H1 (cell line): ENCODE measurements around the gene EPM2A. TPM values are rescaled to one million over a fixed set of nuclear protein-coding genes. Genes with fewer than 3 reads are reported as not detected.

Source experiments
- CTCF ChIA-PET: fragments of 300-600 bp; sonication (Branson Sonifier 250); formaldehyde crosslinking; loops from one replicate; lab custom pipeline; 2021; ENCODE audit not compliant: partially characterized antibody; lab: Charles Lee
- POLR2A ChIA-PET: fragments of 300-600 bp; sonication (Branson Sonifier 250); formaldehyde crosslinking; loops from one replicate; lab custom pipeline; 2021; ENCODE audit warnings: inconsistent platforms; ENCODE audit not compliant: partially characterized antibody; lab: Charles Lee
- DNase-seq, 2 experiments: peaks; one replicate each; pipeline versions ENCODE4 v3.0.0 to v3.0.0-alpha.2; 2010 to 2022; ENCODE audit warnings: low spot score in 2 of 2, low read depth in 1 of 2, mixed read lengths in 1 of 2
- FAIRE-seq: peaks from 2 replicates; lab custom pipeline; 2011; peaks lifted over from hg19 to GRCh38; lab: Jason Lieb, UNC
- H2AFZ ChIP-seq: 2 replicates; pipeline ENCODE4 v1.8.1; 2012; ENCODE audit warnings: low read length, inconsistent platforms
- H2AK5ac ChIP-seq: 2 replicates; pipeline ENCODE4 v1.6.1; 2013; ENCODE audit warnings: low read depth, low read length
- H2BK120ac ChIP-seq: replicated peaks from 2 replicates; pipeline ENCODE3; 2013; ENCODE audit warnings: low read depth, low read length, inconsistent platforms
- H2BK12ac ChIP-seq: 2 replicates; pipeline ENCODE4 v1.6.1; 2013; ENCODE audit warnings: low read depth, low read length
- H2BK15ac ChIP-seq: 2 replicates; pipeline ENCODE4 v1.6.1; 2013; ENCODE audit warnings: low read length
- H2BK20ac ChIP-seq: 2 replicates; pipeline ENCODE4 v1.6.1; 2013; ENCODE audit warnings: low read length
- H2BK5ac ChIP-seq: 2 replicates; pipeline ENCODE4 v1.6.1; 2013; ENCODE audit warnings: low read depth, low read length
- H3K14ac ChIP-seq: 2 replicates; pipeline ENCODE4 v1.6.1; 2013; ENCODE audit warnings: inconsistent platforms; ENCODE audit not compliant: insufficient read length
- H3K18ac ChIP-seq: 2 replicates; pipeline ENCODE4 v1.6.1; 2013; ENCODE audit warnings: low read length; ENCODE audit errors: extremely low read depth
- H3K23ac ChIP-seq: 2 replicates; pipeline ENCODE4 v1.6.1; 2013; ENCODE audit warnings: inconsistent platforms; ENCODE audit not compliant: insufficient read length
- H3K23me2 ChIP-seq: 2 replicates; pipeline ENCODE4 v1.6.1; 2013; ENCODE audit warnings: low read depth, low read length
- H3K27ac ChIP-seq: 2 replicates; pipeline ENCODE4 v1.6.1; 2011; ENCODE audit warnings: low read depth, low read length, inconsistent platforms
- H3K27me3 ChIP-seq, 4 experiments: replicated peaks in 1 of 4; 1 replicate in 1 of 4; 2 replicates in 3 of 4; pipeline versions ENCODE4 v1.6.1 to v1.8.1; 2011 to 2013; ENCODE audit warnings: low read length in 3 of 4, mild to moderate bottlenecking in 3 of 4, inconsistent platforms in 2 of 4, mixed read lengths in 2 of 4, moderate library complexity in 1 of 4; ENCODE audit not compliant: control insufficient read depth in 3 of 4, insufficient read depth in 3 of 4; ENCODE audit errors: extremely low read depth in 1 of 4
- H3K36me3 ChIP-seq, 4 experiments: 2 replicates each; pipeline versions ENCODE4 v1.6.1 to v1.8.1; 2011 to 2013; ENCODE audit warnings: mild to moderate bottlenecking in 4 of 4, low read length in 3 of 4, moderate library complexity in 2 of 4, control low read depth in 1 of 4, inconsistent platforms in 1 of 4; ENCODE audit not compliant: insufficient read depth in 4 of 4, control insufficient read depth in 2 of 4
- H3K4ac ChIP-seq: replicated peaks from 2 replicates; pipeline ENCODE3; 2013; ENCODE audit warnings: low read length, low read depth, mixed read lengths, inconsistent platforms; ENCODE audit not compliant: insufficient read length
- H3K4me1 ChIP-seq, 4 experiments: replicated peaks in 1 of 4; 1 replicate in 1 of 4; 2 replicates in 3 of 4; pipeline versions ENCODE4 v1.6.1 to v1.8.1; 2011 to 2013; ENCODE audit warnings: low read length in 3 of 4, inconsistent platforms in 2 of 4, mixed read lengths in 1 of 4; ENCODE audit not compliant: insufficient read depth in 4 of 4, control insufficient read depth in 3 of 4
- H3K4me2 ChIP-seq, 2 experiments: 2 replicates each; pipeline versions ENCODE4 v1.6.1 to v1.8.1; 2011 to 2013; ENCODE audit warnings: low read depth in 2 of 2, low read length in 2 of 2, control low read depth in 1 of 2, inconsistent platforms in 1 of 2, mild to moderate bottlenecking in 1 of 2; ENCODE audit not compliant: insufficient read depth in 1 of 2
- H3K4me3 ChIP-seq, 4 experiments: fragments of 200-600, 300-600 bp in 1 of 4; sonication (generic), shearing (Covaris generic), sonication (Bioruptor Twin) in 1 of 4; 2 replicates each; pipeline versions ENCODE4 v1.5.1 to v1.8.1; 2011 to 2016; ENCODE audit warnings: low read length in 4 of 4, low read depth in 3 of 4, control low read depth in 2 of 4, inconsistent platforms in 2 of 4, mild to moderate bottlenecking in 2 of 4, mixed read lengths in 1 of 4, moderate library complexity in 1 of 4; ENCODE audit not compliant: insufficient read depth in 2 of 4; ENCODE audit errors: extremely low read depth in 1 of 4
- H3K56ac ChIP-seq: replicated peaks from 2 replicates; pipeline ENCODE3; 2013; ENCODE audit warnings: low read depth, mild to moderate bottlenecking, mixed read lengths, low read length, inconsistent platforms; ENCODE audit not compliant: insufficient read length
- H3K79me1 ChIP-seq: 2 replicates; pipeline ENCODE4 v1.6.1; 2013; ENCODE audit warnings: low read depth, low read length, control low read depth
- H3K79me2 ChIP-seq, 2 experiments: 2 replicates each; pipeline versions ENCODE4 v1.6.1 to v1.8.1; 2012 to 2013; ENCODE audit warnings: low read length in 2 of 2, mild to moderate bottlenecking in 2 of 2, inconsistent platforms in 1 of 2; ENCODE audit not compliant: insufficient read depth in 2 of 2, control insufficient read depth in 1 of 2
- H3K9ac ChIP-seq, 4 experiments: replicated peaks in 1 of 4; 1 replicate in 1 of 4; 2 replicates in 3 of 4; pipeline versions ENCODE4 v1.6.1 to v1.8.1; 2011 to 2013; ENCODE audit warnings: low read depth in 3 of 4, low read length in 3 of 4, control low read depth in 2 of 4, mild to moderate bottlenecking in 2 of 4, moderate library complexity in 2 of 4, inconsistent platforms in 1 of 4; ENCODE audit errors: extremely low read depth in 1 of 4
- H3K9me3 ChIP-seq, 2 experiments: 2 replicates each; pipeline versions ENCODE4 v1.6.1 to v1.8.1; 2012 to 2013; ENCODE audit warnings: mild to moderate bottlenecking in 2 of 2, moderate library complexity in 2 of 2, control low read depth in 1 of 2, inconsistent platforms in 1 of 2, low read depth in 1 of 2, low read length in 1 of 2, mixed read lengths in 1 of 2; ENCODE audit not compliant: insufficient read depth in 2 of 2
- H4K20me1 ChIP-seq, 2 experiments: replicated peaks in 1 of 2; 2 replicates each; pipeline versions ENCODE3 to v1.8.1; 2011 to 2013; ENCODE audit warnings: inconsistent platforms in 2 of 2, low read length in 2 of 2, mild to moderate bottlenecking in 1 of 2; ENCODE audit not compliant: insufficient read depth in 2 of 2, control insufficient read depth in 1 of 2
- H4K5ac ChIP-seq: 2 replicates; pipeline ENCODE4 v1.6.1; 2013; ENCODE audit warnings: low read length, low read depth, mixed read lengths, inconsistent platforms; ENCODE audit not compliant: insufficient read length
- H4K8ac ChIP-seq: 2 replicates; pipeline ENCODE4 v1.8.0; 2013; ENCODE audit warnings: mild to moderate bottlenecking, moderate library complexity, low read length, inconsistent platforms; ENCODE audit not compliant: insufficient read depth; ENCODE audit errors: extremely low read depth
- H4K91ac ChIP-seq: replicated peaks from 2 replicates; pipeline ENCODE3; 2013; ENCODE audit warnings: low read length, mixed read lengths, inconsistent platforms; ENCODE audit not compliant: insufficient read length
- ASH2L ChIP-seq: fragments of 200-600, 300-600 bp; sonication (generic); IDR thresholded peaks from one replicate; pipeline ENCODE4 v1.7.1; 2017; ENCODE audit warnings: low read length
- ATF2 ChIP-seq: IDR thresholded peaks from 2 replicates; pipeline ENCODE4 v1.6.1; 2012; ENCODE audit warnings: low read length, inconsistent platforms
- BRCA1 ChIP-seq: IDR thresholded peaks from 2 replicates; pipeline ENCODE4 v1.6.1; 2012; ENCODE audit warnings: low read depth, low read length, improper control_type of control experiment
- CREB1 ChIP-seq: IDR thresholded peaks from 2 replicates; pipeline ENCODE4 v1.6.1; 2012; ENCODE audit warnings: inconsistent platforms
- GTF2F1 ChIP-seq: IDR thresholded peaks from 2 replicates; pipeline ENCODE4 v1.6.1; 2012; ENCODE audit warnings: low read depth, low read length, improper control_type of control experiment, borderline replicate concordance
- MAFK ChIP-seq: IDR thresholded peaks from 2 replicates; pipeline ENCODE4 v1.6.1; 2012; ENCODE audit warnings: low read depth, mild to moderate bottlenecking, improper control_type of control experiment, low read length
- SAP30 ChIP-seq: fragments of 300-600 bp; sonication (generic); IDR thresholded peaks from 2 replicates; pipeline ENCODE4 v1.7.1; 2012; ENCODE audit warnings: low read length, moderate library complexity, mild to moderate bottlenecking, inconsistent platforms; ENCODE audit not compliant: insufficient read depth, insufficient replicate concordance
- SP4 ChIP-seq: IDR thresholded peaks from 2 replicates; pipeline ENCODE4 v1.6.1; 2012; ENCODE audit warnings: low read length, inconsistent platforms
- WGBS, 2 experiments: shearing (Covaris generic) in 1 of 2; methylation state at CpG; one replicate each; pipeline versions ENCODE4 v1.1.6 to v1.1.7; 2013 to 2015; ENCODE audit warnings: low lambda C conversion rate in 2 of 2, mixed read lengths in 2 of 2, inconsistent platforms in 1 of 2, low coverage in 1 of 2, missing lambda C conversion rate in 1 of 2; ENCODE audit not compliant: insufficient replicate concordance in 2 of 2, insufficient coverage in 1 of 2, insufficient read length in 1 of 2; ENCODE audit errors: extremely low coverage in 1 of 2, missing lambda C conversion rate in 1 of 2; 5-methylcytosine and 5-hydroxymethylcytosine counted together
- polyA plus RNA-seq, 7 experiments: library from polyadenylated mRNA; depleted of rRNA in 3 of 7; stranded (reverse) in 5 of 7; unstranded in 2 of 7; fragments of >200 nt in 5 of 7; fragments of 200-250 nt in 2 of 7; gene quantifications; 1 replicate in 5 of 7; 2 replicates in 1 of 7; 4 replicates in 1 of 7; pipeline versions ENCODE4 v1.2.1 to v1.2.3, GENCODE V29; 2011 to 2013; ENCODE audit warnings: missing spikeins in 2 of 7, mixed read lengths in 2 of 7
- total RNA-seq: library from RNA; stranded (reverse); fragmentation: NEBNext Ultra II Directional; extraction: Animal tissue kit (Norgen Biotek cat#: 25700); gene quantifications from 2 replicates; pipeline ENCODE4 v1.2.1, GENCODE V29; 2021
- TF ChIP-seq, protein P1 (sequence below), 3 experiments: IDR thresholded peaks; 1 replicate in 2 of 3; 2 replicates in 1 of 3; pipeline versions ENCODE4 v1.5.1 to v1.6.1; 2011; ENCODE audit warnings: low read length in 3 of 3, mild to moderate bottlenecking in 3 of 3, inconsistent platforms in 2 of 3, low read depth in 1 of 3, moderate library complexity in 1 of 3; ENCODE audit not compliant: insufficient read depth in 1 of 3; ENCODE audit errors: control extremely low read depth in 1 of 3

The EPM2A gene
- total and polyA plus RNA-seq, 2 of the 8 experiments (the other 6 are each of a cell fraction or from before 2014, with no cell fraction given), result 2.3 to 6.2 TPM

DNA sequence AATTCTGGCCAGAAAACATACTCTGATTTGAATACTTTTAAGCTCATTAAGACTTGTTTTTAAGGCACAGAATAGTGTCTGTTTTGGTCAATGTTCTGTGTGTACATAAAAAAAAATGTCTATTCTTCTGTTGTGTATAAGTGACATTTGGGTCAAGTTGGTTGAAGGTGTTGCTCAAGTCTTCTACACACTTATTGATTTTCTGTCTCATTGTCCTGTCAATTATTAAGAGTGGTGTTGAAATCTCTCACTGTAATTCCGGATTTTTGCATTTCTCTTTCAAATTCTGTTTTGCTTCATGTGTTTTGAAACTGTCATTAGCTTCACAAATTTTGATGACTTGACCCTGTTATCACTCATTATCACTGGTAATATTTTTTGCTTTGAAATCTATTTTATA lies 37.5 kb upstream of the EPM2A start:
- no peak overlapping the region for H2AK5ac ChIP-seq
- H3K27me3 ChIP-seq, result no peaks in the 10 kb centered on the region
- H3K18ac ChIP-seq, result no peak overlapping the region
- no peak overlapping the region for H2BK12ac ChIP-seq
- no peak overlapping the region for H2BK15ac ChIP-seq
- no peak overlapping the region for H3K4me3 ChIP-seq
- no peak overlapping the region for H3K4ac ChIP-seq
- 81% methylated on average over 1 of the region's 1 CpG; no CpG with 5 or more reads in 1 of the 2 experiments for WGBS, 2 experiments
- no peak overlapping the region for H3K23ac ChIP-seq
- no peak overlapping the region for H3K56ac ChIP-seq
- no peak overlapping the region for H3K4me2 ChIP-seq
- H3K9me3 ChIP-seq, result no peaks in the 10 kb centered on the region
- H3K14ac ChIP-seq, result no peak overlapping the region
- H2AFZ ChIP-seq, result no peak overlapping the region
- no peak overlapping the region for H2BK5ac ChIP-seq
- no peaks in the 10 kb centered on the region for H3K79me1 ChIP-seq
- H4K5ac ChIP-seq, result no peak overlapping the region
- H3K4me1 ChIP-seq, result no peaks in the 10 kb centered on the region
- no peak overlapping the region for H4K91ac ChIP-seq
- no peak for FAIRE-seq
- no peak overlapping the region for H2BK20ac ChIP-seq
- no peaks in the 10 kb centered on the region for H4K20me1 ChIP-seq
- no peak overlapping the region for H2BK120ac ChIP-seq
- H4K8ac ChIP-seq, result no peak overlapping the region
- ChIA-PET POLR2A (no interaction called here), CTCF (no interaction called here)
- no peaks in the 10 kb centered on the region for H3K23me2 ChIP-seq
- no peak overlapping the region for H3K27ac ChIP-seq
- no peaks in the 10 kb centered on the region for H3K36me3 ChIP-seq
- H3K9ac ChIP-seq, result no peak overlapping the region
- no peak for DNase-seq
- H3K79me2 ChIP-seq, result no peaks in the 10 kb centered on the region
- TF ChIP-seq ASH2L, result no peak
- no peak for TF ChIP-seq CREB1
- no peak for TF ChIP-seq MAFK
- TF ChIP-seq ATF2, result no peak
- TF ChIP-seq BRCA1, result no peak
- no peak for TF ChIP-seq GTF2F1
- no peak for TF ChIP-seq SP4
- TF ChIP-seq, protein P1, sequence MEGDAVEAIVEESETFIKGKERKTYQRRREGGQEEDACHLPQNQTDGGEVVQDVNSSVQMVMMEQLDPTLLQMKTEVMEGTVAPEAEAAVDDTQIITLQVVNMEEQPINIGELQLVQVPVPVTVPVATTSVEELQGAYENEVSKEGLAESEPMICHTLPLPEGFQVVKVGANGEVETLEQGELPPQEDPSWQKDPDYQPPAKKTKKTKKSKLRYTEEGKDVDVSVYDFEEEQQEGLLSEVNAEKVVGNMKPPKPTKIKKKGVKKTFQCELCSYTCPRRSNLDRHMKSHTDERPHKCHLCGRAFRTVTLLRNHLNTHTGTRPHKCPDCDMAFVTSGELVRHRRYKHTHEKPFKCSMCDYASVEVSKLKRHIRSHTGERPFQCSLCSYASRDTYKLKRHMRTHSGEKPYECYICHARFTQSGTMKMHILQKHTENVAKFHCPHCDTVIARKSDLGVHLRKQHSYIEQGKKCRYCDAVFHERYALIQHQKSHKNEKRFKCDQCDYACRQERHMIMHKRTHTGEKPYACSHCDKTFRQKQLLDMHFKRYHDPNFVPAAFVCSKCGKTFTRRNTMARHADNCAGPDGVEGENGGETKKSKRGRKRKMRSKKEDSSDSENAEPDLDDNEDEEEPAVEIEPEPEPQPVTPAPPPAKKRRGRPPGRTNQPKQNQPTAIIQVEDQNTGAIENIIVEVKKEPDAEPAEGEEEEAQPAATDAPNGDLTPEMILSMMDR (IDR thresholded peaks at IDR 0.05; ENCODE audit: control extremely low read depth in 1 of 3, insufficient read depth in 1 of 3, low read depth in 1 of 3, low read length in 3 of 3), result no peak
- TF ChIP-seq SAP30, result no peak
